IMR-90 (cell line): ENCODE data around the gene PALB2. TPM values are rescaled to one million over a fixed set of nuclear protein-coding genes. Genes with fewer than 3 reads are reported as not detected.

Source experiments
- ATAC-seq: fragments of 200-7000 bp; cut with Tn5 transposase; 2 replicates; pipeline ENCODE4 v1.9.1; 2020; ENCODE audit warnings: low read depth, mild to moderate bottlenecking, moderate library complexity
- BruUV-seq: library from RNA; stranded (reverse); fragments of 400-500 nt; replicated peaks from 2 replicates; lab custom pipeline; 2021; lab: Mats Ljungman, UMichigan
- CTCF ChIA-PET: fragments of 300-600 bp; formaldehyde crosslinking; extraction: SDS; loops from one replicate; lab custom pipeline; 2021; ENCODE audit warnings: antibody characterized with exemption; lab: Yijun Ruan, JAX
- POLR2A ChIA-PET: fragments of 300-600 bp; sonication (Branson Sonifier 250); formaldehyde crosslinking; loops from one replicate; lab custom pipeline; 2022; ENCODE audit warnings: antibody characterized with exemption; ENCODE audit not compliant: unreplicated experiment; lab: Charles Lee
- DNase-seq: peaks from one replicate; pipeline ENCODE4 v3.0.0; 2013
- H2AFZ ChIP-seq: replicated peaks from 2 replicates; pipeline ENCODE3; 2013; ENCODE audit warnings: low read length, mild to moderate bottlenecking; ENCODE audit not compliant: poor library complexity
- H2AK5ac ChIP-seq: 2 replicates; pipeline ENCODE4 v1.6.1; 2013; ENCODE audit warnings: low read depth, low read length, inconsistent platforms
- H2AK9ac ChIP-seq: replicated peaks from 2 replicates; pipeline ENCODE3; 2013; ENCODE audit warnings: mild to moderate bottlenecking, low read depth, low read length, moderate library complexity; ENCODE audit not compliant: poor library complexity
- H2BK120ac ChIP-seq: 2 replicates; pipeline ENCODE4 v1.6.1; 2013; ENCODE audit warnings: low read depth, low read length, inconsistent platforms
- H2BK15ac ChIP-seq: 3 replicates; pipeline ENCODE4 v1.6.1; 2013; ENCODE audit warnings: low read depth, low read length, inconsistent platforms
- H2BK20ac ChIP-seq: 2 replicates; pipeline ENCODE4 v1.6.1; 2013; ENCODE audit warnings: low read depth, mild to moderate bottlenecking, inconsistent platforms, low read length, moderate library complexity
- H2BK5ac ChIP-seq: 2 replicates; pipeline ENCODE4 v1.6.1; 2013; ENCODE audit warnings: mild to moderate bottlenecking, low read depth, low read length, inconsistent platforms; ENCODE audit not compliant: poor library complexity, severe bottlenecking
- H3K14ac ChIP-seq: replicated peaks from 2 replicates; pipeline ENCODE4 v1.6.1; 2013; ENCODE audit warnings: low read depth, low read length, inconsistent platforms
- H3K18ac ChIP-seq: 2 replicates; pipeline ENCODE4 v1.6.1; 2013; ENCODE audit warnings: low read depth, low read length, control low read depth
- H3K23ac ChIP-seq: 2 replicates; pipeline ENCODE4 v1.6.1; 2013; ENCODE audit warnings: low read depth, low read length, inconsistent platforms
- H3K27ac ChIP-seq: 2 replicates; pipeline ENCODE4 v1.5.1; 2013; ENCODE audit warnings: mild to moderate bottlenecking, control low read depth, low read length; ENCODE audit not compliant: insufficient read depth
- H3K27me3 ChIP-seq: 2 replicates; pipeline ENCODE4 v1.6.1; 2013; ENCODE audit warnings: low read length; ENCODE audit not compliant: control insufficient read depth, insufficient read depth
- H3K36me3 ChIP-seq: 2 replicates; pipeline ENCODE4 v1.6.1; 2013; ENCODE audit warnings: low read length, mixed read lengths; ENCODE audit not compliant: control insufficient read depth, insufficient read depth
- H3K4ac ChIP-seq: 2 replicates; pipeline ENCODE4 v1.6.1; 2013; ENCODE audit warnings: low read depth, low read length, inconsistent platforms
- H3K4me1 ChIP-seq: 2 replicates; pipeline ENCODE4 v1.6.1; 2013; ENCODE audit warnings: low read length, mixed read lengths; ENCODE audit not compliant: control insufficient read depth, insufficient read depth
- H3K4me2 ChIP-seq: 2 replicates; pipeline ENCODE4 v1.6.1; 2013; ENCODE audit warnings: low read depth, mild to moderate bottlenecking, control low read depth, low read length, moderate library complexity
- H3K4me3 ChIP-seq: 2 replicates; pipeline ENCODE4 v1.5.1; 2013; ENCODE audit warnings: low read depth, mild to moderate bottlenecking, control low read depth, low read length, moderate library complexity; ENCODE audit not compliant: insufficient read depth
- H3K56ac ChIP-seq: 2 replicates; pipeline ENCODE4 v1.6.1; 2013; ENCODE audit warnings: low read length, inconsistent platforms; ENCODE audit not compliant: insufficient read depth; ENCODE audit errors: extremely low read depth
- H3K79me1 ChIP-seq, 2 experiments: 2 replicates each; pipeline ENCODE4 v1.6.1; 2013; ENCODE audit warnings: low read length in 2 of 2, inconsistent platforms in 1 of 2, low read depth in 1 of 2
- H3K9ac ChIP-seq: 2 replicates; pipeline ENCODE4 v1.6.1; 2013; ENCODE audit warnings: low read depth, low read length, control low read depth
- H3K9me1 ChIP-seq: 2 replicates; pipeline ENCODE4 v1.6.1; 2013; ENCODE audit warnings: low read length, inconsistent platforms; ENCODE audit not compliant: insufficient read depth
- H3K9me3 ChIP-seq: 2 replicates; pipeline ENCODE4 v1.6.1; 2013; ENCODE audit warnings: low read length; ENCODE audit not compliant: control insufficient read depth, insufficient read depth
- H4K20me1 ChIP-seq: 2 replicates; pipeline ENCODE4 v1.6.1; 2013; ENCODE audit warnings: low read length, inconsistent platforms; ENCODE audit not compliant: insufficient read depth
- H4K5ac ChIP-seq: 2 replicates; pipeline ENCODE4 v1.6.1; 2013; ENCODE audit warnings: mild to moderate bottlenecking, low read depth, low read length, control low read depth
- H4K8ac ChIP-seq, 2 experiments: 2 replicates each; pipeline ENCODE4 v1.6.1; 2013; ENCODE audit warnings: low read depth in 2 of 2, low read length in 2 of 2, control low read depth in 1 of 2, inconsistent platforms in 1 of 2
- H4K91ac ChIP-seq: 2 replicates; pipeline ENCODE4 v1.6.1; 2013; ENCODE audit warnings: low read depth, low read length, inconsistent platforms; ENCODE audit not compliant: insufficient read depth
- BHLHE40 ChIP-seq: fragments of 150-350 bp; IDR thresholded peaks from 2 replicates; pipeline ENCODE4 v1.6.1; 2016; ENCODE audit warnings: mild to moderate bottlenecking, low read depth, low read length
- CEBPB ChIP-seq: IDR thresholded peaks from 2 replicates; pipeline ENCODE4 v1.6.1; 2012; ENCODE audit warnings: low read depth, low read length, improper control_type of control experiment
- CHD1 ChIP-seq: IDR thresholded peaks from 2 replicates; pipeline ENCODE4 v1.6.1; 2012; ENCODE audit warnings: low read depth, low read length, improper control_type of control experiment
- FOS ChIP-seq: fragments of 150-350 bp; IDR thresholded peaks from 2 replicates; pipeline ENCODE4 v1.6.1; 2016; ENCODE audit warnings: low read depth, low read length
- MAFK ChIP-seq: IDR thresholded peaks from 2 replicates; pipeline ENCODE4 v1.6.1; 2012; ENCODE audit warnings: low read depth, low read length, improper control_type of control experiment
- MAZ ChIP-seq: IDR thresholded peaks from 2 replicates; pipeline ENCODE4 v1.6.1; 2012; ENCODE audit warnings: low read depth, mild to moderate bottlenecking, low read length, improper control_type of control experiment, moderate library complexity, borderline replicate concordance
- MXI1 ChIP-seq: IDR thresholded peaks from 2 replicates; pipeline ENCODE4 v1.6.1; 2012; ENCODE audit warnings: low read depth, mild to moderate bottlenecking, low read length, moderate library complexity, borderline replicate concordance
- NFE2L2 ChIP-seq: fragments of 150-350 bp; IDR thresholded peaks from 2 replicates; pipeline ENCODE4 v1.6.1; 2016; ENCODE audit warnings: low read depth, mild to moderate bottlenecking, low read length
- POLR2A ChIP-seq: IDR thresholded peaks from 2 replicates; pipeline ENCODE4 v1.6.1; 2012; ENCODE audit warnings: mild to moderate bottlenecking, low read depth, low read length
- RAD21 ChIP-seq: IDR thresholded peaks from 2 replicates; pipeline ENCODE4 v1.6.1; 2012; ENCODE audit warnings: low read length, improper control_type of control experiment
- RCOR1 ChIP-seq: IDR thresholded peaks from 2 replicates; pipeline ENCODE4 v1.6.1; 2012; ENCODE audit warnings: mild to moderate bottlenecking, low read length, improper control_type of control experiment; ENCODE audit not compliant: insufficient replicate concordance
- RFX5 ChIP-seq: IDR thresholded peaks from 2 replicates; pipeline ENCODE4 v1.8.0; 2012; ENCODE audit warnings: low read depth, mild to moderate bottlenecking, low read length, moderate library complexity
- SMC3 ChIP-seq: fragments of 150-350 bp; IDR thresholded peaks from 2 replicates; pipeline ENCODE4 v1.6.1; 2016; ENCODE audit warnings: low read depth, mild to moderate bottlenecking, antibody characterized with exemption, low read length, moderate library complexity
- WGBS, 2 experiments: methylation state at CpG; one replicate each; pipeline versions ENCODE4 v1.1.5 to v1.1.7; 2013; ENCODE audit warnings: missing lambda C conversion rate in 2 of 2; ENCODE audit not compliant: insufficient read length in 1 of 2; ENCODE audit errors: extremely low coverage in 2 of 2; 5-methylcytosine and 5-hydroxymethylcytosine counted together
- dilution Hi-C: fragments of 300-500 bp; cut with HindIII; formaldehyde crosslinking; loops from one replicate; pipeline ENCODE4 v1.14.3; 2018; ENCODE audit warnings: low sequenced_read_pairs; ENCODE audit not compliant: unreplicated experiment
- in situ Hi-C: fragments of 300-500 bp; cut with MboI; formaldehyde crosslinking; loops from 3 replicates; pipeline ENCODE4 v1.14.3; 2019; ENCODE audit warnings: low sequenced_read_pairs, inconsistent platforms, mixed read lengths
- intact Hi-C: fragments of 100-400 bp; cut with micrococcal nuclease; formaldehyde crosslinking; loops from 2 replicates; pipeline ENCODE4 v1.10.0; 2022
- polyA plus RNA-seq, 3 experiments: library from polyadenylated mRNA; depleted of rRNA; stranded (reverse); fragments of >200 nt; gene quantifications; 2 replicates each; pipeline ENCODE4 v1.2.3, GENCODE V29; 2012; ENCODE audit warnings: low replicate concordance in 1 of 3
- total RNA-seq: library from RNA; depleted of rRNA; stranded (reverse); fragments of >200 nt; gene quantifications from 2 replicates; pipeline ENCODE4 v1.2.3, GENCODE V29; 2012
- TF ChIP-seq, protein P1 (sequence below): fragments of 150-350 bp; IDR thresholded peaks from 2 replicates; pipeline ENCODE4 v1.6.1; 2016; ENCODE audit warnings: low read depth, mild to moderate bottlenecking, low read length, moderate library complexity, borderline replicate concordance
- TF ChIP-seq, protein P2 (sequence below): fragments of 150-350 bp; IDR thresholded peaks from 2 replicates; pipeline ENCODE4 v1.6.1; 2017; ENCODE audit warnings: mild to moderate bottlenecking, antibody characterized with exemption, low read length, low read depth
- TF ChIP-seq, protein P3 (sequence below): conservative IDR thresholded peaks from 2 replicates; pipeline ENCODE4 v1.5.1; 2012; ENCODE audit warnings: mild to moderate bottlenecking, low read depth, low read length, improper control_type of control experiment

The PALB2 gene
- total and polyA plus RNA-seq, 2 of the 4 experiments (the other 2 are of a cell fraction) = 4.1 to 8.6 TPM

DNA sequence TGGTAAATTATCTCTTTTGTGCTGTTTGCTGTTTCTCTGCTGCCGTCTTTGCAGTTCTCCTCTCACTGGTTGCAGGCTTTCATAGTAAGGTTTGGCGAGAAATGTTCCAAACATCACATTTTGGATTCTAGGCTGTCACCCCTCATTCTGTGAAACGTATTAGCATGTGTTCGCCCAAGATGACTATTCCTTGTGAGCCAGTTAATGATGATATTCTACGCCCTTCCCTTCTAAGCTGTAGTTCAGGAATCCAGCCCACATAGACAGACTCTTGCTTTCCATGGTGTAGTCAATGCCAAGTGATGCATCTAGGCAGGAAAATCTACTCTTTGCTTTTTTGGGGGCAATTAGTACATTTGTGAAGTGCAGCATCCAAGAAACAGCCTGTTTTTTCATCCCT is 69.2 kb downstream of the PALB2 start:
- H3K36me3 ChIP-seq = peaks cover 68% of the 10 kb centered on the region
- no TSS peak for BruUV-seq

More for the DNA sequence above, 69.2 kb downstream of the PALB2 start:
- Histone ChIP-seq H2BK15ac (no peak overlapping the region), H3K9me3 (no peaks in the 10 kb centered on the region), H3K4ac (no peak overlapping the region), H3K23ac (no peak overlapping the region), H3K4me3 (no peak overlapping the region), H3K4me1 (no peaks in the 10 kb centered on the region), H3K4me2 (no peak overlapping the region), H3K27ac (no peak overlapping the region), H3K79me1 (peaks cover 8 to 22% of the 10 kb centered on the region in 2 experiments), H3K9ac (no peak overlapping the region), H2BK5ac (no peak overlapping the region), H3K14ac (no peak overlapping the region), H4K91ac (no peak overlapping the region), H4K8ac (no peak overlapping the region), H2BK20ac (no peak overlapping the region), H2BK120ac (no peak overlapping the region), H3K56ac (no peak overlapping the region), H2AFZ (no peak overlapping the region), H3K9me1 (peaks cover 3% of the 10 kb centered on the region; the same call in 1 of the 2 replicates), H3K18ac (no peak overlapping the region), H3K27me3 (no peaks in the 10 kb centered on the region), H4K20me1 (peaks cover 18% of the 10 kb centered on the region), H2AK9ac (no peak overlapping the region), H2AK5ac (no peak overlapping the region), H4K5ac (no peak overlapping the region)
- WGBS, 2 experiments = 90% methylated on average over 2 of the region's 5 CpGs; no CpG with 5 or more reads in 1 of the 2 experiments
- DNase-seq (no peak), ATAC-seq (no peak)
- POLR2A ChIA-PET = no interaction called here
- TF ChIP-seq MXI1 = no peak
- TF ChIP-seq, protein P1, sequence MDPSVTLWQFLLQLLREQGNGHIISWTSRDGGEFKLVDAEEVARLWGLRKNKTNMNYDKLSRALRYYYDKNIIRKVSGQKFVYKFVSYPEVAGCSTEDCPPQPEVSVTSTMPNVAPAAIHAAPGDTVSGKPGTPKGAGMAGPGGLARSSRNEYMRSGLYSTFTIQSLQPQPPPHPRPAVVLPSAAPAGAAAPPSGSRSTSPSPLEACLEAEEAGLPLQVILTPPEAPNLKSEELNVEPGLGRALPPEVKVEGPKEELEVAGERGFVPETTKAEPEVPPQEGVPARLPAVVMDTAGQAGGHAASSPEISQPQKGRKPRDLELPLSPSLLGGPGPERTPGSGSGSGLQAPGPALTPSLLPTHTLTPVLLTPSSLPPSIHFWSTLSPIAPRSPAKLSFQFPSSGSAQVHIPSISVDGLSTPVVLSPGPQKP = no peak
- TF ChIP-seq NFE2L2 = no peak
- no peak for TF ChIP-seq RFX5
- TF ChIP-seq RAD21 = no peak
- TF ChIP-seq, protein P2, sequence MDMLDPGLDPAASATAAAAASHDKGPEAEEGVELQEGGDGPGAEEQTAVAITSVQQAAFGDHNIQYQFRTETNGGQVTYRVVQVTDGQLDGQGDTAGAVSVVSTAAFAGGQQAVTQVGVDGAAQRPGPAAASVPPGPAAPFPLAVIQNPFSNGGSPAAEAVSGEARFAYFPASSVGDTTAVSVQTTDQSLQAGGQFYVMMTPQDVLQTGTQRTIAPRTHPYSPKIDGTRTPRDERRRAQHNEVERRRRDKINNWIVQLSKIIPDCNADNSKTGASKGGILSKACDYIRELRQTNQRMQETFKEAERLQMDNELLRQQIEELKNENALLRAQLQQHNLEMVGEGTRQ = no peak
- TF ChIP-seq MAZ = no peak
- no peak for TF ChIP-seq CHD1
- TF ChIP-seq MAFK = no peak
- TF ChIP-seq FOS = no peak
- no peak for TF ChIP-seq POLR2A
- no peak for TF ChIP-seq CEBPB
- TF ChIP-seq BHLHE40 = no peak
- TF ChIP-seq, protein P3, sequence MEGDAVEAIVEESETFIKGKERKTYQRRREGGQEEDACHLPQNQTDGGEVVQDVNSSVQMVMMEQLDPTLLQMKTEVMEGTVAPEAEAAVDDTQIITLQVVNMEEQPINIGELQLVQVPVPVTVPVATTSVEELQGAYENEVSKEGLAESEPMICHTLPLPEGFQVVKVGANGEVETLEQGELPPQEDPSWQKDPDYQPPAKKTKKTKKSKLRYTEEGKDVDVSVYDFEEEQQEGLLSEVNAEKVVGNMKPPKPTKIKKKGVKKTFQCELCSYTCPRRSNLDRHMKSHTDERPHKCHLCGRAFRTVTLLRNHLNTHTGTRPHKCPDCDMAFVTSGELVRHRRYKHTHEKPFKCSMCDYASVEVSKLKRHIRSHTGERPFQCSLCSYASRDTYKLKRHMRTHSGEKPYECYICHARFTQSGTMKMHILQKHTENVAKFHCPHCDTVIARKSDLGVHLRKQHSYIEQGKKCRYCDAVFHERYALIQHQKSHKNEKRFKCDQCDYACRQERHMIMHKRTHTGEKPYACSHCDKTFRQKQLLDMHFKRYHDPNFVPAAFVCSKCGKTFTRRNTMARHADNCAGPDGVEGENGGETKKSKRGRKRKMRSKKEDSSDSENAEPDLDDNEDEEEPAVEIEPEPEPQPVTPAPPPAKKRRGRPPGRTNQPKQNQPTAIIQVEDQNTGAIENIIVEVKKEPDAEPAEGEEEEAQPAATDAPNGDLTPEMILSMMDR = no peak
- no peak for TF ChIP-seq SMC3
- TF ChIP-seq RCOR1 = no peak
- intact Hi-C loops (no loop called here), in situ Hi-C loops (loop anchor here (5.0 kb wide), 2 partner anchors 50 kb away; no protein-coding TSS in a partner anchor), dilution Hi-C loops (no loop called here)
- CTCF ChIA-PET = no interaction called here
